A549 (cell line): ENCODE data around the gene NR4A1. TPM values are rescaled to one million over a fixed set of nuclear protein-coding genes. Genes with fewer than 3 reads are reported as not detected.

ENCODE experiments used
- ATAC-seq, 2 experiments: fragments of 200-7000 bp in 1 of 2; fragments of >200 bp in 1 of 2; cut with Nextera tagmentation in 1 of 2; cut with Tn5 transposase in 1 of 2; 3 replicates each; pipeline versions ENCODE4 v1.8.0 to v1.9.1; 2018 to 2020; ENCODE audit warnings: mild to moderate bottlenecking in 1 of 2, moderate library complexity in 1 of 2
- CTCF ChIA-PET: fragments of 300-600 bp; sonication (Branson Sonifier 250); formaldehyde crosslinking; extraction: SDS; loops from one replicate; lab custom pipeline; 2021; ENCODE audit warnings: antibody characterized with exemption, inconsistent platforms; lab: Yijun Ruan, JAX
- POLR2A ChIA-PET: fragments of 350-600 bp; formaldehyde crosslinking; extraction: SDS; loops from one replicate; lab custom pipeline; 2021; ENCODE audit warnings: antibody characterized with exemption, inconsistent platforms; lab: Yijun Ruan, JAX
- DNase-seq, 2 experiments: peaks; one replicate each; pipeline versions ENCODE4 v3.0.0 to v3.0.0-alpha.2; 2011 to 2016; ENCODE audit warnings: low read depth in 1 of 2, low spot score in 1 of 2
- FAIRE-seq: peaks from 2 replicates; lab custom pipeline; 2011; peaks lifted over from hg19 to GRCh38; lab: Jason Lieb, UNC
- H3K27ac ChIP-seq, 2 experiments: fragments of >200 bp; sonication (Bioruptor Twin); formaldehyde crosslinking; 3 replicates each; pipeline ENCODE4 v1.5.1; 2016 to 2017
- H3K4me1 ChIP-seq: fragments of >200 bp; sonication (Bioruptor Twin); formaldehyde crosslinking; 3 replicates; pipeline ENCODE4 v1.6.1; 2016
- H3K4me2 ChIP-seq: fragments of >200 bp; sonication (Bioruptor Twin); formaldehyde crosslinking; 3 replicates; pipeline ENCODE4 v1.6.1; 2016
- H3K4me3 ChIP-seq: fragments of >200 bp; sonication (Bioruptor Twin); formaldehyde crosslinking; 3 replicates; pipeline ENCODE4 v1.5.1; 2016
- H3K9me3 ChIP-seq: fragments of >200 bp; sonication (Bioruptor Twin); formaldehyde crosslinking; 3 replicates; pipeline ENCODE4 v1.6.1; 2016
- BHLHE40 ChIP-seq: IDR thresholded peaks from 2 replicates; pipeline ENCODE4 v1.6.1; 2012; ENCODE audit warnings: low read depth, low read length, inconsistent platforms
- CBX2 ChIP-seq: fragments of 200-600 bp; sonication (generic); IDR thresholded peaks from 2 replicates; pipeline ENCODE4 v1.6.1; 2016; ENCODE audit warnings: low read depth, mild to moderate bottlenecking, borderline replicate concordance
- CBX8 ChIP-seq: fragments of 200-600 bp; sonication (generic); IDR thresholded peaks from 2 replicates; pipeline ENCODE4 v1.6.1; 2016
- CEBPB ChIP-seq, 2 experiments: fragments of >200 bp in 1 of 2; sonication (Bioruptor Twin) in 1 of 2; formaldehyde crosslinking in 1 of 2; IDR thresholded peaks; 2 replicates each; pipeline ENCODE4 v1.6.1; 2012 to 2016
- CHD2 ChIP-seq: fragments of 150-350 bp; IDR thresholded peaks from 2 replicates; pipeline ENCODE4 v1.6.1; 2014; ENCODE audit warnings: low read length; ENCODE audit not compliant: partially characterized antibody
- CHD4 ChIP-seq: fragments of 200-600 bp; sonication (generic); IDR thresholded peaks from 2 replicates; pipeline ENCODE4 v1.6.1; 2016; ENCODE audit warnings: antibody characterized with exemption, mild to moderate bottlenecking, borderline replicate concordance
- CTCF ChIP-seq: fragments of >200 bp; sonication (Bioruptor Twin); formaldehyde crosslinking; IDR thresholded peaks from 3 replicates; pipeline ENCODE4 v1.5.1; 2016
- EHF ChIP-seq: fragments of 250-450 bp; sonication (Bioruptor Pico); IDR thresholded peaks from 2 replicates; pipeline ENCODE4 v1.5.0; 2020; ENCODE audit warnings: mild to moderate bottlenecking
- EHMT2 ChIP-seq: fragments of 200-600 bp; sonication (generic); IDR thresholded peaks from 2 replicates; pipeline ENCODE4 v1.6.1; 2016; ENCODE audit warnings: antibody characterized with exemption, low read depth, mild to moderate bottlenecking, moderate library complexity
- EP300 ChIP-seq, 2 experiments: fragments of >200 bp; sonication (Bioruptor Twin); formaldehyde crosslinking; IDR thresholded peaks; 2 replicates in 1 of 2; 3 replicates in 1 of 2; pipeline ENCODE4 v1.6.1; 2016 to 2017
- ESRRA ChIP-seq: fragments of 150-350 bp; IDR thresholded peaks from 2 replicates; pipeline ENCODE4 v1.6.1; 2014; ENCODE audit warnings: mild to moderate bottlenecking, low read length, borderline replicate concordance
- FOSB ChIP-seq: fragments of 250-450 bp; sonication (Bioruptor Pico); IDR thresholded peaks from 2 replicates; pipeline ENCODE4 v1.5.0; 2020; ENCODE audit warnings: mild to moderate bottlenecking, moderate library complexity
- FOSL2 ChIP-seq, 2 experiments: fragments of 450-650 bp in 1 of 2; fragments of >200 bp in 1 of 2; sonication (Bioruptor Twin) in 1 of 2; formaldehyde crosslinking; IDR thresholded peaks; 2 replicates each; pipeline versions ENCODE4 v1.5.0 to v1.6.1; 2016 to 2020; ENCODE audit warnings: mild to moderate bottlenecking in 1 of 2, moderate library complexity in 1 of 2
- FOXS1 ChIP-seq: fragments of 250-450 bp; sonication (Bioruptor Pico); IDR thresholded peaks from 2 replicates; pipeline ENCODE4 v1.5.0; 2020; ENCODE audit warnings: mild to moderate bottlenecking, moderate library complexity
- HDAC2 ChIP-seq: fragments of 200-600 bp; sonication (generic); IDR thresholded peaks from 2 replicates; pipeline ENCODE4 v1.6.1; 2016
- HOXB5 ChIP-seq: fragments of 250-450 bp; sonication (Bioruptor Pico); IDR thresholded peaks from 2 replicates; pipeline ENCODE4 v1.5.0; 2020; ENCODE audit warnings: mild to moderate bottlenecking, moderate library complexity
- JUNB ChIP-seq: fragments of >200 bp; sonication (Bioruptor Twin); formaldehyde crosslinking; IDR thresholded peaks from 2 replicates; pipeline ENCODE4 v1.6.1; 2016
- KDM1A ChIP-seq: fragments of 200-600 bp; sonication (generic); IDR thresholded peaks from 2 replicates; pipeline ENCODE4 v1.6.1; 2016; ENCODE audit warnings: low read depth, mild to moderate bottlenecking
- KDM5A ChIP-seq: fragments of 200-600 bp; sonication (generic); IDR thresholded peaks from 2 replicates; pipeline ENCODE4 v1.6.1; 2016; ENCODE audit warnings: antibody characterized with exemption, mild to moderate bottlenecking
- MAFK ChIP-seq: fragments of 450-650 bp; IDR thresholded peaks from 2 replicates; pipeline ENCODE4 v1.6.1; 2014; ENCODE audit not compliant: partially characterized antibody
- MAX ChIP-seq: IDR thresholded peaks from 2 replicates; pipeline ENCODE4 v1.6.1; 2012
- MAZ ChIP-seq: fragments of 150-350 bp; IDR thresholded peaks from 2 replicates; pipeline ENCODE4 v1.6.1; 2014; ENCODE audit warnings: antibody characterized with exemption, low read depth, low read length, borderline replicate concordance
- MYC ChIP-seq: IDR thresholded peaks from 2 replicates; pipeline ENCODE4 v1.6.1; 2012; ENCODE audit warnings: mild to moderate bottlenecking, inconsistent platforms, low read length, improper control_type of control experiment, borderline replicate concordance
- NPAS2 ChIP-seq: fragments of 250-450 bp; sonication (Bioruptor Pico); IDR thresholded peaks from 2 replicates; pipeline ENCODE4 v1.8.0; 2022; ENCODE audit warnings: mild to moderate bottlenecking, moderate library complexity, borderline replicate concordance
- NR3C1 ChIP-seq: fragments of >200 bp; sonication (Bioruptor Twin); formaldehyde crosslinking; IDR thresholded peaks from 3 replicates; pipeline ENCODE4 v1.6.1; 2017
- PHF8 ChIP-seq: fragments of 200-600 bp; sonication (generic); IDR thresholded peaks from 2 replicates; pipeline ENCODE4 v1.6.1; 2016; ENCODE audit warnings: low read depth, mild to moderate bottlenecking, antibody characterized with exemption, moderate library complexity, borderline replicate concordance
- POLR2A ChIP-seq: IDR thresholded peaks from 2 replicates; pipeline ENCODE4 v1.6.1; 2012; ENCODE audit warnings: mild to moderate bottlenecking, low read length
- POLR2AphosphoS2 ChIP-seq: conservative IDR thresholded peaks from 2 replicates; pipeline ENCODE4 v1.6.1; 2012; ENCODE audit warnings: low read length, improper control_type of control experiment, inconsistent platforms
- RAD21 ChIP-seq, 2 experiments: fragments of >200 bp in 1 of 2; sonication (Bioruptor Twin) in 1 of 2; formaldehyde crosslinking in 1 of 2; IDR thresholded peaks in 1 of 2; conservative IDR thresholded peaks in 1 of 2; 2 replicates in 1 of 2; 3 replicates in 1 of 2; pipeline ENCODE4 v1.6.1; 2012 to 2018; ENCODE audit warnings: inconsistent platforms in 1 of 2
- RARB ChIP-seq: fragments of 250-450 bp; sonication (Bioruptor Pico); IDR thresholded peaks from 2 replicates; pipeline ENCODE4 v1.8.0; 2021; ENCODE audit warnings: mild to moderate bottlenecking, moderate library complexity
- RFX5 ChIP-seq: fragments of 450-650 bp; IDR thresholded peaks from 2 replicates; pipeline ENCODE4 v1.7.1; 2014; ENCODE audit warnings: antibody characterized with exemption, mild to moderate bottlenecking, moderate library complexity
- RNF2 ChIP-seq: fragments of 200-600 bp; sonication (generic); IDR thresholded peaks from 2 replicates; pipeline ENCODE4 v1.6.1; 2016; ENCODE audit warnings: low read depth, mild to moderate bottlenecking, antibody characterized with exemption, moderate library complexity, borderline replicate concordance
- SMC3 ChIP-seq: fragments of >200 bp; sonication (Bioruptor Twin); formaldehyde crosslinking; IDR thresholded peaks from 3 replicates; pipeline ENCODE4 v1.6.1; 2018; ENCODE audit warnings: inconsistent platforms
- TP53 ChIP-seq: fragments of 250-450 bp; sonication (Bioruptor Pico); IDR thresholded peaks from 2 replicates; pipeline ENCODE4 v1.5.0; 2021; ENCODE audit warnings: mild to moderate bottlenecking, moderate library complexity
- USF2 ChIP-seq: fragments of 450-650 bp; IDR thresholded peaks from 2 replicates; pipeline ENCODE4 v1.6.1; 2014; ENCODE audit warnings: antibody characterized with exemption
- ZC3H11A ChIP-seq: fragments of 450-650 bp; IDR thresholded peaks from 2 replicates; pipeline ENCODE4 v1.6.1; 2014; ENCODE audit warnings: antibody characterized with exemption, mild to moderate bottlenecking
- ZFP36 ChIP-seq: fragments of 450-650 bp; IDR thresholded peaks from 2 replicates; pipeline ENCODE4 v1.6.1; 2014; ENCODE audit warnings: borderline replicate concordance; ENCODE audit not compliant: partially characterized antibody
- ZNF302 ChIP-seq: fragments of 250-450 bp; sonication (Bioruptor Pico); IDR thresholded peaks from 2 replicates; pipeline ENCODE4 v1.9.0; 2021; ENCODE audit warnings: inconsistent platforms, mild to moderate bottlenecking, moderate library complexity
- ZSCAN20 ChIP-seq: fragments of 250-450 bp; sonication (Bioruptor Pico); IDR thresholded peaks from 2 replicates; pipeline ENCODE4 v1.8.0; 2022; ENCODE audit warnings: mild to moderate bottlenecking, moderate library complexity
- WGBS: methylation state at CpG from one replicate; pipeline ENCODE4 v1.1.6; 2017; ENCODE audit errors: missing lambda C conversion rate; 5-methylcytosine and 5-hydroxymethylcytosine counted together
- polyA plus RNA-seq, 4 experiments: library from polyadenylated mRNA; depleted of rRNA in 3 of 4; stranded (reverse); fragments of >200 nt; fragmentation: RNase III in 1 of 4; extraction: RNeasy Plus Mini Kit Qiagen cat#74134 plus additional on column Dnase treatment in 1 of 4; gene quantifications; 2 replicates in 3 of 4; 3 replicates in 1 of 4; pipeline ENCODE4 v1.2.3, GENCODE V29; 2011 to 2017
- TF ChIP-seq, protein P1 (sequence below): fragments of >200 bp; sonication (Bioruptor Twin); formaldehyde crosslinking; IDR thresholded peaks from 3 replicates; pipeline ENCODE4 v1.6.1; 2016

The NR4A1 gene
- polyA plus RNA-seq, 2 of the 4 experiments (the other 2 are of a cell fraction) = 39.6 to 89.6 TPM

GRCh38 chr12:52059582-52060497 is 8.6 kb downstream of the NR4A1 start:
- CTCF ChIA-PET = interaction anchor here (0.9 to 42.5 kb wide), 9 partner anchors 8 to 60 kb away, joined by 3 to 1730 read pairs (median 13); partner anchors contain the start of genes ATG101, NR4A1 and SMIM41
- H3K27ac ChIP-seq = no peak overlapping the region
- 80% methylated on average over 12 of the region's 12 CpGs for WGBS
- peak; percentile 25 to 35; a peak in 5 of 6 replicates for ATAC-seq
- FAIRE-seq = no peak
- no peaks in the 10 kb centered on the region for H3K9me3 ChIP-seq
- no peak overlapping the region for H3K4me3 ChIP-seq
- H3K4me1 ChIP-seq = peaks cover 17% of the 10 kb centered on the region
- POLR2A ChIA-PET = interaction anchor here (2.4 to 2.8 kb wide), 2 partner anchors 9 to 10 kb away, joined by 9 to 10 read pairs; partner anchors contain the start of genes ATG101 and NR4A1
- peak in 1 of 2 experiments; percentile 93 for DNase-seq
- no peak overlapping the region for H3K4me2 ChIP-seq
- TF ChIP-seq CBX2 (no peak), MAFK (no peak), KDM5A (no peak), JUNB (no peak), HDAC2 (no peak), FOXS1 (CRISPR knock-in tag) (no peak), USF2 (no peak), TP53 (CRISPR knock-in tag) (peak; percentile 99), CHD2 (peak; percentile 67), SMC3 (no peak), NR3C1 (no peak), CTCF (no peak), POLR2AphosphoS2 (peak; percentile 100), RARB (peak; percentile 99), NPAS2 (CRISPR knock-in tag) (no peak), MAX (no peak), MYC (no peak), FOSL2 (IDR thresholded peaks at IDR 0.05) (no peak), FOSL2 (CRISPR knock-in tag; IDR thresholded peaks at IDR 0.05) (peak; percentile 52), PHF8 (no peak), CBX8 (no peak), ZC3H11A (no peak), ZSCAN20 (peak; percentile 80), POLR2A (no peak), KDM1A (no peak), EHF (peak; percentile 90), BHLHE40 (no peak), HOXB5 (CRISPR knock-in tag) (peak; percentile 86), ZFP36 (no peak), EP300 (IDR thresholded peaks at IDR 0.05) (no peak), RAD21 (conservative IDR thresholded peaks at IDR 0.05 in 1 of 2, IDR thresholded peaks at IDR 0.05 in 1 of 2) (no peak), ESRRA (peak; percentile 38), RFX5 (no peak), EHMT2 (no peak), ZNF302 (CRISPR knock-in tag) (no peak), CEBPB (IDR thresholded peaks at IDR 0.05) (no peak), FOSB (CRISPR knock-in tag) (peak; percentile 99), CHD4 (no peak), MAZ (no peak), RNF2 (no peak)
- TF ChIP-seq, protein P1, sequence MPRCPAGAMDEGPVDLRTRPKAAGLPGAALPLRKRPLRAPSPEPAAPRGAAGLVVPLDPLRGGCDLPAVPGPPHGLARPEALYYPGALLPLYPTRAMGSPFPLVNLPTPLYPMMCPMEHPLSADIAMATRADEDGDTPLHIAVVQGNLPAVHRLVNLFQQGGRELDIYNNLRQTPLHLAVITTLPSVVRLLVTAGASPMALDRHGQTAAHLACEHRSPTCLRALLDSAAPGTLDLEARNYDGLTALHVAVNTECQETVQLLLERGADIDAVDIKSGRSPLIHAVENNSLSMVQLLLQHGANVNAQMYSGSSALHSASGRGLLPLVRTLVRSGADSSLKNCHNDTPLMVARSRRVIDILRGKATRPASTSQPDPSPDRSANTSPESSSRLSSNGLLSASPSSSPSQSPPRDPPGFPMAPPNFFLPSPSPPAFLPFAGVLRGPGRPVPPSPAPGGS = no peak
